ENCODE results near the gene PHF21A. TPM values are rescaled to one million over a fixed set of nuclear protein-coding genes. Genes with fewer than 3 reads are reported as not detected.
"Not testable (repeated sequence)": the region's sequence is repeated elsewhere in the genome, so short reads cannot be mapped to it uniquely, and the experiment has no call there.

Gene PHF21A
- total RNA-seq, 1 donor from 2014 or later, result 49.6 TPM

GRCh38 chr11:45900916-45901617, 220.2 kb downstream of the PHF21A start:
- H3K36me3 Mint-ChIP-seq, result peaks cover 2% of the 10 kb centered on the region
- H3K4me1 Mint-ChIP-seq, result peaks cover 35% of the 10 kb centered on the region
- H3K27ac ChIP-seq, result no peak overlapping the region
- peaks cover 29% of the 10 kb centered on the region for H3F3A ChIP-seq (ENCODE audit: low read depth)
- peaks cover 47% of the 10 kb centered on the region for H4K20me1 ChIP-seq (ENCODE audit: low read depth)
- no peaks in the 10 kb centered on the region for H3K36me3 ChIP-seq
- TF ChIP-seq CTCF (IDR thresholded peaks at IDR 0.05) (no peak), EZH2phosphoT487 (IDR thresholded peaks at IDR 0.05) (no peak), EZH2 (IDR thresholded peaks at IDR 0.05) (no peak)
- H3K4me3 ChIP-seq, result peak overlapping the region; percentile 65
- H3K79me2 ChIP-seq (ENCODE audit: low read depth), result no peaks in the 10 kb centered on the region
- peaks cover 29% of the 10 kb centered on the region for H3K4me1 ChIP-seq
- no peaks in the 10 kb centered on the region for H3K9me3 ChIP-seq (ENCODE audit: low read depth)
- H3K27me3 ChIP-seq, result peaks cover 12% of the 10 kb centered on the region
- H3K4me3 Mint-ChIP-seq, result peak overlapping the region; percentile 93
- H3K4me2 ChIP-seq, result peak overlapping the region; percentile 100
- peaks cover 9% of the 10 kb centered on the region for H3K27me3 Mint-ChIP-seq (ENCODE audit: insufficient read depth, low read depth)
- peak; percentile 48 for DNase-seq (ENCODE audit: low spot score)
- H3K9me3 Mint-ChIP-seq, result no peaks in the 10 kb centered on the region
- H3K9ac ChIP-seq, result no peak overlapping the region
- peak overlapping the region; percentile 65 for H3K27ac Mint-ChIP-seq
- H2AFZ ChIP-seq (replicated peaks), result no peak overlapping the region

GRCh38 chr11:45900175-45900800, 221.0 kb downstream of the PHF21A start:
- H3K36me3 ChIP-seq; H3K79me2 ChIP-seq (ENCODE audit: low read depth); H3K27ac ChIP-seq; H3K9ac ChIP-seq; H2AFZ ChIP-seq (replicated peaks); H3K27me3 Mint-ChIP-seq (ENCODE audit: insufficient read depth, low read depth); H3K9me3 Mint-ChIP-seq; H3K36me3 Mint-ChIP-seq; H3K9me3 ChIP-seq (ENCODE audit: low read depth): not testable (repeated sequence)
- H3F3A ChIP-seq (ENCODE audit: low read depth), result peaks cover 30% of the 10 kb centered on the region
- H4K20me1 ChIP-seq (ENCODE audit: low read depth), result peaks cover 52% of the 10 kb centered on the region
- peaks cover 31% of the 10 kb centered on the region for H3K4me1 ChIP-seq
- DNase-seq (ENCODE audit: low spot score), result peak; percentile 47
- peak overlapping the region; percentile 65 for H3K27ac Mint-ChIP-seq
- H3K27me3 ChIP-seq, result peaks cover 12% of the 10 kb centered on the region
- H3K4me1 Mint-ChIP-seq, result peaks cover 38% of the 10 kb centered on the region
- peak overlapping the region; percentile 93 for H3K4me3 Mint-ChIP-seq
- peak overlapping the region; percentile 100 for H3K4me2 ChIP-seq
- H3K4me3 ChIP-seq, result peak overlapping the region; percentile 65

GRCh38 chr11:45899448-45900174, 221.6 kb downstream of the PHF21A start:
- no peaks in the 10 kb centered on the region for H3K36me3 ChIP-seq
- no peak for TF ChIP-seq EZH2phosphoT487 (IDR thresholded peaks at IDR 0.05)
- TF ChIP-seq EZH2 (IDR thresholded peaks at IDR 0.05), result no peak
- TF ChIP-seq CTCF (IDR thresholded peaks at IDR 0.05), result no peak
- H2AFZ ChIP-seq (replicated peaks), result no peak overlapping the region
- H3K4me2 ChIP-seq, result peak overlapping the region; percentile 100
- peaks cover 52% of the 10 kb centered on the region for H4K20me1 ChIP-seq (ENCODE audit: low read depth)
- peaks cover 31% of the 10 kb centered on the region for H3K4me1 ChIP-seq
- H3K9ac ChIP-seq, result peak overlapping the region; percentile 46
- peaks cover 38% of the 10 kb centered on the region for H3K4me1 Mint-ChIP-seq
- no peaks in the 10 kb centered on the region for H3K79me2 ChIP-seq (ENCODE audit: low read depth)
- H3F3A ChIP-seq (ENCODE audit: low read depth), result peaks cover 30% of the 10 kb centered on the region
- peak overlapping the region; percentile 89 for H3K27ac ChIP-seq
- H3K27me3 ChIP-seq, result peaks cover 12% of the 10 kb centered on the region
- DNase-seq (ENCODE audit: low spot score), result peak; percentile 97
- H3K27me3 Mint-ChIP-seq (ENCODE audit: insufficient read depth, low read depth), result peaks cover 7% of the 10 kb centered on the region
- H3K27ac Mint-ChIP-seq, result peak overlapping the region; percentile 81
- peak overlapping the region; percentile 85 for H3K4me3 Mint-ChIP-seq
- peak overlapping the region; percentile 65 for H3K4me3 ChIP-seq
- no peaks in the 10 kb centered on the region for H3K9me3 Mint-ChIP-seq
- H3K9me3 ChIP-seq (ENCODE audit: low read depth), result no peaks in the 10 kb centered on the region
- peaks cover 2% of the 10 kb centered on the region for H3K36me3 Mint-ChIP-seq

Measured in neural progenitor cell (in vitro differentiated cells).